ENCODE measurements around the gene WDR3. TPM values are rescaled to one million over a fixed set of nuclear protein-coding genes. Genes with fewer than 3 reads are reported as not detected.

Gene WDR3
- total RNA-seq, 1 experiment from 2014 or later: 70.5 TPM

- ChIA-PET CTCF (no interaction called here), RAD21 (ENCODE audit: low non-redundant PET in 1 of 2, low total read pairs in 2 of 2, uncharacterized antibody in 2 of 2, unreplicated experiment in 2 of 2) (no interaction called here), POLR2A (no interaction called here)
- intact Hi-C loops (cut with micrococcal nuclease): no loop called here
- no peak for TF ChIP-seq SIN3A (IDR thresholded peaks at IDR 0.05; ENCODE audit: low read depth)
- no peak for TF ChIP-seq SP1 (IDR thresholded peaks at IDR 0.05; ENCODE audit: low read depth)
- TF ChIP-seq JUND (IDR thresholded peaks at IDR 0.05): no peak
- TF ChIP-seq YY1 (IDR thresholded peaks at IDR 0.05; ENCODE audit: extremely low read depth, insufficient replicate concordance, low read depth, low read length): no peak
- TF ChIP-seq ZFX (IDR thresholded peaks at IDR 0.05): no peak
- no peak for TF ChIP-seq MAX (IDR thresholded peaks at IDR 0.05)
- no peak for TF ChIP-seq EZH2 (IDR thresholded peaks at IDR 0.05)
- no peak for TF ChIP-seq ELF1 (IDR thresholded peaks at IDR 0.05; ENCODE audit: borderline replicate concordance, low read depth)
- no peak for TF ChIP-seq ZBTB33 (IDR thresholded peaks at IDR 0.05; ENCODE audit: extremely low read depth, insufficient replicate concordance, low read length)
- Histone ChIP-seq H3K79me2 (ENCODE audit: insufficient read depth, low read length) (no peaks in the 10 kb centered on the region), H3K9ac (ENCODE audit: low read length) (no peak overlapping the region), H3K4me1 (ENCODE audit: control insufficient read depth in 1 of 2, insufficient read depth in 2 of 2, low read length in 2 of 2) (no peaks in the 10 kb centered on the region), H2AFZ (ENCODE audit: low read depth, low read length, poor library complexity, severe bottlenecking) (no peak overlapping the region), H3K36me3 (ENCODE audit: control insufficient read depth in 1 of 2, insufficient read depth in 2 of 2, low read length in 2 of 2) (no peaks in the 10 kb centered on the region), H3K27me3 (ENCODE audit: insufficient read depth, low read length) (no peaks in the 10 kb centered on the region), H3K4me2 (ENCODE audit: low read length) (no peak overlapping the region), H4K20me1 (ENCODE audit: insufficient read depth) (no peaks in the 10 kb centered on the region), H3K27ac (ENCODE audit: low read depth, low read length) (no peak overlapping the region), H3K9me3 (ENCODE audit: control insufficient read depth in 1 of 2, insufficient read depth in 1 of 2, low read depth in 1 of 2, low read length in 2 of 2) (no peaks in the 10 kb centered on the region), H3K4me3 (replicated peaks in 1 of 2; ENCODE audit: low read depth in 1 of 2, low read length in 2 of 2) (no peak overlapping the region), H3K9me2 (ENCODE audit: insufficient read depth) (no peaks in the 10 kb centered on the region)
- BruUV-seq (replicated peaks): no TSS peak
- no peak for ATAC-seq
- no peak for DNase-seq (ENCODE audit: low read depth, low spot score)
These were observed 40.7 kb downstream of the WDR3 start for GRCh38 chr1:117970252-117970651.

GRCh38 chr1:117971777-117972176 lies 42.2 kb downstream of the WDR3 start:
- Histone ChIP-seq H3K4me3 (replicated peaks in 1 of 2; ENCODE audit: low read depth in 1 of 2, low read length in 2 of 2) (no peak overlapping the region), H3K9me3 (ENCODE audit: control insufficient read depth in 1 of 2, insufficient read depth in 1 of 2, low read depth in 1 of 2, low read length in 2 of 2) (no peaks in the 10 kb centered on the region), H3K79me2 (ENCODE audit: insufficient read depth, low read length) (no peaks in the 10 kb centered on the region), H3K9ac (ENCODE audit: low read length) (no peak overlapping the region), H3K27ac (ENCODE audit: low read depth, low read length) (no peak overlapping the region), H2AFZ (ENCODE audit: low read depth, low read length, poor library complexity, severe bottlenecking) (no peak overlapping the region), H3K36me3 (ENCODE audit: control insufficient read depth in 1 of 2, insufficient read depth in 2 of 2, low read length in 2 of 2) (no peaks in the 10 kb centered on the region), H3K4me1 (ENCODE audit: control insufficient read depth in 1 of 2, insufficient read depth in 2 of 2, low read length in 2 of 2) (no peaks in the 10 kb centered on the region), H3K4me2 (ENCODE audit: low read length) (no peak overlapping the region), H3K9me2 (ENCODE audit: insufficient read depth) (no peaks in the 10 kb centered on the region), H4K20me1 (ENCODE audit: insufficient read depth) (no peaks in the 10 kb centered on the region), H3K27me3 (ENCODE audit: insufficient read depth, low read length) (peaks cover 4% of the 10 kb centered on the region; the same call in 1 of the 2 replicates)
- BruUV-seq (replicated peaks): no TSS peak
- no peak for DNase-seq (ENCODE audit: low read depth, low spot score)
- TF ChIP-seq CTCF (IDR thresholded peaks at IDR 0.05 in 2 of 3, conservative IDR thresholded peaks at IDR 0.05 in 1 of 3; ENCODE audit: borderline replicate concordance in 1 of 3, insufficient read depth in 1 of 3, low read depth in 2 of 3, low read length in 2 of 3): no peak
- no peak for TF ChIP-seq ELF1 (IDR thresholded peaks at IDR 0.05; ENCODE audit: borderline replicate concordance, low read depth)
- no peak for TF ChIP-seq POLR2A (IDR thresholded peaks at IDR 0.05; ENCODE audit: borderline replicate concordance, extremely low read depth, insufficient read depth, insufficient read length)
- no peak for TF ChIP-seq ZNF274 (IDR thresholded peaks at IDR 0.05; ENCODE audit: low read depth, low read length)
- TF ChIP-seq EZH2phosphoT487 (IDR thresholded peaks at IDR 0.05; ENCODE audit: borderline replicate concordance): no peak
- no peak for TF ChIP-seq SIN3A (IDR thresholded peaks at IDR 0.05; ENCODE audit: low read depth)
- TF ChIP-seq CBX3 (IDR thresholded peaks at IDR 0.05; ENCODE audit: low read depth): no peak
- TF ChIP-seq ZFX (IDR thresholded peaks at IDR 0.05): no peak
- TF ChIP-seq RAD21 (IDR thresholded peaks at IDR 0.05; ENCODE audit: low read depth): no peak
- ChIA-PET CTCF (no interaction called here), RAD21 (ENCODE audit: low non-redundant PET in 1 of 2, low total read pairs in 2 of 2, uncharacterized antibody in 2 of 2, unreplicated experiment in 2 of 2) (no interaction called here), POLR2A (no interaction called here)
- intact Hi-C loops (cut with micrococcal nuclease): no loop called here
- ATAC-seq: no peak
